ENCODE data around the gene RBM24.

The RBM24 gene

GRCh38 chr6:17341117-17341805 is 60.1 kb downstream of the RBM24 start:
- DNase-seq (ENCODE audit: low read depth in 2 of 2, low spot score in 1 of 2): no peak

GRCh38 chr6:17341891-17342290 is 60.7 kb downstream of the RBM24 start:
- no peak for DNase-seq (ENCODE audit: low read depth in 2 of 2, low spot score in 1 of 2)

- DNase-seq (ENCODE audit: low read depth in 2 of 2, low spot score in 1 of 2): no peak
Measured at GRCh38 chr6:17343215-17343614, 62.1 kb downstream of the RBM24 start.
